CD4-positive, alpha-beta T cell (primary cell): ENCODE results near the gene KCNJ11. TPM values are rescaled to one million over a fixed set of nuclear protein-coding genes. Genes with fewer than 3 reads are reported as not detected.

Source experiments
- ATAC-seq: fragments of 200-7000 bp; cut with Tn5 transposase; one replicate; pipeline ENCODE4 v1.10.0; 2022; ENCODE audit warnings: mild to moderate bottlenecking; ENCODE audit not compliant: poor library complexity
- CTCF ChIA-PET: fragments of 350-600 bp; sonication (Branson Sonifier 250); formaldehyde crosslinking; loops from one replicate; lab custom pipeline; 2021; ENCODE audit warnings: antibody characterized with exemption, inconsistent platforms; lab: Charles Lee
- POLR2A ChIA-PET: fragments of 350-600 bp; sonication (Branson Sonifier 250); formaldehyde crosslinking; loops from one replicate; lab custom pipeline; 2021; ENCODE audit warnings: antibody characterized with exemption, inconsistent platforms; lab: Charles Lee
- DNase-seq, 14 experiments: peaks; one replicate each; pipeline ENCODE4 v3.0.0-alpha.2; 2013 to 2020; ENCODE audit warnings: mixed read lengths in 2 of 14
- H3K27ac ChIP-seq, 2 donors: one replicate each; pipeline versions ENCODE4 v1.5.1 to v1.7.0; 2013; ENCODE audit warnings: low read length in 2 of 2, low read depth in 1 of 2, mild to moderate bottlenecking in 1 of 2
- H3K27me3 ChIP-seq, 2 experiments: 1 replicate in 1 of 2; 2 replicates in 1 of 2; pipeline versions ENCODE4 v1.6.1 to v1.7.0; 2013; ENCODE audit warnings: low read length in 2 of 2, control low read depth in 1 of 2, mild to moderate bottlenecking in 1 of 2, moderate library complexity in 1 of 2; ENCODE audit not compliant: insufficient read depth in 2 of 2, control insufficient read depth in 1 of 2
- H3K36me3 ChIP-seq: one replicate; pipeline ENCODE4 v1.6.1; 2013; ENCODE audit warnings: low read length, control low read depth; ENCODE audit not compliant: insufficient read depth
- H3K4me1 ChIP-seq: one replicate; pipeline ENCODE4 v1.6.1; 2013; ENCODE audit warnings: low read length, control low read depth; ENCODE audit not compliant: insufficient read depth
- H3K4me3 ChIP-seq: one replicate; pipeline ENCODE4 v1.5.1; 2013; ENCODE audit warnings: mild to moderate bottlenecking, low read length, moderate library complexity
- H3K9me3 ChIP-seq, 2 experiments: 1 replicate in 1 of 2; 2 replicates in 1 of 2; pipeline versions ENCODE4 v1.6.1 to v1.7.0; 2013; ENCODE audit warnings: low read length in 2 of 2, mild to moderate bottlenecking in 2 of 2, control low read depth in 1 of 2, moderate library complexity in 1 of 2; ENCODE audit not compliant: control insufficient read depth in 1 of 2, insufficient read depth in 1 of 2
- H3K27ac Mint-ChIP-seq: one replicate; pipeline ENCODE4 v1.8.0; 2020; ENCODE audit warnings: mixed read lengths
- H3K27me3 Mint-ChIP-seq: one replicate; pipeline ENCODE4 v1.8.0; 2021; ENCODE audit warnings: mixed read lengths
- H3K36me3 Mint-ChIP-seq: one replicate; pipeline ENCODE4 v1.8.0; 2021; ENCODE audit warnings: low read depth, mixed read lengths
- H3K4me1 Mint-ChIP-seq: one replicate; pipeline ENCODE4 v1.8.0; 2021; ENCODE audit warnings: low read depth, mixed read lengths
- H3K4me3 Mint-ChIP-seq: one replicate; pipeline ENCODE4 v1.8.0; 2020; ENCODE audit warnings: mild to moderate bottlenecking, mixed read lengths
- H3K9me3 Mint-ChIP-seq: one replicate; pipeline ENCODE4 v1.8.0; 2020; ENCODE audit warnings: mixed read lengths
- intact Hi-C, 2 experiments: fragments of 100-400 bp; cut with DNase I in 1 of 2; cut with micrococcal nuclease in 1 of 2; formaldehyde crosslinking; loops; one replicate each; pipeline versions ENCODE4 v1.15.1 to v1.9.0; 2023 to 2025; cut with DNase I, micrococcal nuclease
- total RNA-seq, 174 experiments: library from RNA in 2 of 174; stranded (reverse) in 2 of 174; gene quantifications; one replicate each; pipeline ENCODE4 v1.2.3 and lab custom pipeline; 2021 to 2026
- TF ChIP-seq, protein P1 (sequence below): fragments of 200-600 bp; IDR thresholded peaks from one replicate; pipeline ENCODE4 v1.8.0; 2022; ENCODE audit warnings: antibody characterized with exemption, mild to moderate bottlenecking

KCNJ11 gene
- total RNA-seq, 2 experiments from 2014 or later, result 0.08 TPM; not detected in 1

- H3K27me3 ChIP-seq, result no peaks in the 10 kb centered on the region
- TF ChIP-seq, protein P1, sequence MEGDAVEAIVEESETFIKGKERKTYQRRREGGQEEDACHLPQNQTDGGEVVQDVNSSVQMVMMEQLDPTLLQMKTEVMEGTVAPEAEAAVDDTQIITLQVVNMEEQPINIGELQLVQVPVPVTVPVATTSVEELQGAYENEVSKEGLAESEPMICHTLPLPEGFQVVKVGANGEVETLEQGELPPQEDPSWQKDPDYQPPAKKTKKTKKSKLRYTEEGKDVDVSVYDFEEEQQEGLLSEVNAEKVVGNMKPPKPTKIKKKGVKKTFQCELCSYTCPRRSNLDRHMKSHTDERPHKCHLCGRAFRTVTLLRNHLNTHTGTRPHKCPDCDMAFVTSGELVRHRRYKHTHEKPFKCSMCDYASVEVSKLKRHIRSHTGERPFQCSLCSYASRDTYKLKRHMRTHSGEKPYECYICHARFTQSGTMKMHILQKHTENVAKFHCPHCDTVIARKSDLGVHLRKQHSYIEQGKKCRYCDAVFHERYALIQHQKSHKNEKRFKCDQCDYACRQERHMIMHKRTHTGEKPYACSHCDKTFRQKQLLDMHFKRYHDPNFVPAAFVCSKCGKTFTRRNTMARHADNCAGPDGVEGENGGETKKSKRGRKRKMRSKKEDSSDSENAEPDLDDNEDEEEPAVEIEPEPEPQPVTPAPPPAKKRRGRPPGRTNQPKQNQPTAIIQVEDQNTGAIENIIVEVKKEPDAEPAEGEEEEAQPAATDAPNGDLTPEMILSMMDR, result no peak
- ATAC-seq (no peak), DNase-seq (no peak)
- H3K9me3 ChIP-seq, result no peaks in the 10 kb centered on the region
- intact Hi-C loops, result loop anchor here in 1 of 2 experiments (5.0 kb wide), 1 partner anchor 445 kb away; no protein-coding TSS in a partner anchor
- H3K4me1 Mint-ChIP-seq, result no peaks in the 10 kb centered on the region
- peaks cover 4% of the 10 kb centered on the region for H3K4me1 ChIP-seq
- H3K27me3 Mint-ChIP-seq, result no peaks in the 10 kb centered on the region
- no peak overlapping the region for H3K27ac ChIP-seq
- no peak overlapping the region for H3K4me3 ChIP-seq
- ChIA-PET POLR2A (interaction anchor here (0.8 kb wide), 1 partner anchor 31 kb away, joined by 3 read pairs; no protein-coding TSS in a partner anchor), CTCF (no interaction called here)
- H3K36me3 Mint-ChIP-seq, result no peaks in the 10 kb centered on the region
- no peaks in the 10 kb centered on the region for H3K9me3 Mint-ChIP-seq
- H3K36me3 ChIP-seq, result no peaks in the 10 kb centered on the region
- no peak overlapping the region for H3K27ac Mint-ChIP-seq
- H3K4me3 Mint-ChIP-seq, result no peak overlapping the region
Observed at GRCh38 chr11:17382046-17382728, 6.3 kb downstream of the KCNJ11 start.

DNA sequence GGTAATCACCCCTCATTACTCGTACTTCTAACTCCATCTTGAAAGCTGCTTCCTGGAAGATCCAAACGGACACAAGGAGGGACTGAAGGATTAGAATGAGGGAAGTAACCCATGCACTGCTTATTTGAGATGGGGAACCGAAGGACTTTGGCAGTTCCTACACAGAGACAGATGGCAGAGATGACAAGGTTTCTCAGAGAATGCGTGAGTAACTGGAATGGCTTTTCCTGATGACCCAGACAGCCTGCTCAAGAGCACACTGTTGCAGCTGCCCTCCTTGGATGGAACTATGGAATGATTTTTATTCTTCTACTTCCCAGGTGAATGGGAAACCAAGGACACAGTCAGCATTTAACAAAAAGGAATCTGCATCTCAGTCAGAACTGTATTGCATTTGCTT, 7.3 kb downstream of the KCNJ11 start:
- no peak for ATAC-seq
- intact Hi-C loops, result loop anchor here in 1 of 2 experiments (5.0 kb wide), 1 partner anchor 444 kb away; no protein-coding TSS in a partner anchor

GRCh38 chr11:17379383-17380180, 8.9 kb downstream of the KCNJ11 start:
- DNase-seq, result no peak
- intact Hi-C loops, result loop anchor here in 1 of 2 experiments (5.0 kb wide), 1 partner anchor 442 kb away; no protein-coding TSS in a partner anchor
- Mint-ChIP-seq H3K9me3 (no peaks in the 10 kb centered on the region), H3K27ac (no peak overlapping the region), H3K4me3 (no peak overlapping the region), H3K4me1 (no peaks in the 10 kb centered on the region), H3K27me3 (no peaks in the 10 kb centered on the region), H3K36me3 (no peaks in the 10 kb centered on the region)
- TF ChIP-seq, protein P1, result no peak
- Histone ChIP-seq H3K27ac (no peak overlapping the region), H3K27me3 (no peaks in the 10 kb centered on the region), H3K4me3 (no peak overlapping the region), H3K9me3 (no peaks in the 10 kb centered on the region), H3K4me1 (peaks cover 4% of the 10 kb centered on the region), H3K36me3 (no peaks in the 10 kb centered on the region)
- ChIA-PET CTCF (interaction anchor here (0.9 kb wide), 1 partner anchor 150 kb away, joined by 3 read pairs; no protein-coding TSS in a partner anchor), POLR2A (no interaction called here)
- no peak for ATAC-seq

More for the DNA sequence above, 7.3 kb downstream of the KCNJ11 start:
- Mint-ChIP-seq H3K36me3 (no peaks in the 10 kb centered on the region), H3K4me3 (no peak overlapping the region), H3K27ac (no peak overlapping the region), H3K27me3 (no peaks in the 10 kb centered on the region), H3K9me3 (no peaks in the 10 kb centered on the region), H3K4me1 (no peaks in the 10 kb centered on the region)
- no peak overlapping the region for H3K4me3 ChIP-seq
- TF ChIP-seq, protein P1, result no peak
- peaks cover 4% of the 10 kb centered on the region for H3K4me1 ChIP-seq
- no peaks in the 10 kb centered on the region for H3K27me3 ChIP-seq
- ChIA-PET POLR2A (no interaction called here), CTCF (no interaction called here)
- DNase-seq, result no peak
- H3K9me3 ChIP-seq, result no peaks in the 10 kb centered on the region
- no peaks in the 10 kb centered on the region for H3K36me3 ChIP-seq
- no peak overlapping the region for H3K27ac ChIP-seq
